ENCODE data around the gene CAMK1D. TPM values are rescaled to one million over a fixed set of nuclear protein-coding genes. Genes with fewer than 3 reads are reported as not detected.
"Not testable (repeated sequence)": the region's sequence is repeated elsewhere in the genome, so short reads cannot be mapped to it uniquely, and the experiment has no call there.

The CAMK1D gene
- total and polyA plus RNA-seq, 9 donors = 1.9 to 7.4 (median 3.9) TPM

DNA sequence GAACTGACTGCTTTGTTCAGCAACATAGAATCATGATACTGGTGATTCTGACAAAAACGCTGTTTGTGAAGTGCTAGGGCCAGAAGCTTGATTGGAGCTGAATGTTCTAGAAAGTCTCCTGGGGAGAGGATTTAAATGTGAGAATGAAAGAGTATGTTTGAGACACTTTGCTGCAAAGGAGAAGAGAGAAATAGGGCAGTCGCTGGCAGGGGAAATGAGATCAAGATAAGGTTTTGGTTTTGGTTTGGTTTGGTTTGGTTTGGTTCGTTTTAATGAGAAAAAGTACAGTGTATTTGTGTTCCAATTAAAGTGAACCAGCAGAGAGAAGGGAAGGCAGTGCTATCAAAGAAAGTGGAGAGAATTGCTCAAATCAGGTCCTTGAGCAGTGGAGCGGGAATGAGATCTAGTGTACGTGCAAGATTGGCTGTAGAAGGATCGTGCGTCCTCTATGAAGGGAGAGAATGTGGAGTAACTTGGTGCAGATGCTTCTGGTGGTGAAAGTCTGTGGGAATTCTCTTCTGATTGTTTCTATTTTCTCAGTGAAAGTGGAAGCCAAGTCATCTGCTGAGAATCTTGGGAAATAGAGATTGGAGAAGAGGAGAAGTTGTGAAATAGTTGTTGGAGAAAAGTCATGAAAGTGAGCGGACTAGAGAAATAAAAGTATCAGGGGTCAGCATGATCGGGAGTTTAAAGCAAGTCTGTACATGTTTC is 381.6 kb downstream of the CAMK1D start:
- Histone ChIP-seq H3K4me1 (ENCODE audit: control insufficient read depth, insufficient read depth, low read length) (peaks cover 9% of the 10 kb centered on the region), H3K36me3 (ENCODE audit: control insufficient read depth, insufficient read depth, low read length) (no peaks in the 10 kb centered on the region), H3K9me3 (replicated peaks; ENCODE audit: control insufficient read depth, low read depth, low read length) (no peaks in the 10 kb centered on the region), H3K27ac (ENCODE audit: low read length) (no peak overlapping the region), H3K27me3 (ENCODE audit: control insufficient read depth, insufficient read depth, low read length) (no peaks in the 10 kb centered on the region), H3K4me3 (ENCODE audit: low read length) (no peak overlapping the region)
- 73% methylated on average over 9 of the region's 9 CpGs for WGBS (ENCODE audit: insufficient coverage)
- DNase-seq = peak; percentile 57

DNA sequence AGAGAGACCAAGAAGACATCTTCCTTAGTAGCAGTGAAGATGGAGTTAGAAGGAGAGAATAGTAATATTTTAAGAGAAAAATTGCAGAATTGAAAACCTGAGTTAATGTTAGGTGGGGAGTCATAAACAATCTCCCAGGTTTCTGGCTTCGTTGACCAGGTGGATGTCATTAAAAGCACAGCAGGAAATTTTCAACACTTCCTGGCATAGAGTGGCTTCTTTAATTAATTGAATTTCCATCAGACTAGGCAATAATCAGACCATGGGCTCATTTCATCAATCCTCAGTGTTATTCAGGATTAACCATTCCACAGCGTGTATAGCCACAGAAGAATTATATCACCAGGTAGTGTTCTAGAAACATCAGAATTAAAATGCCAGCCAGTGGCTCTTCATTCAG is 383.9 kb downstream of the CAMK1D start:
- peaks cover 5% of the 10 kb centered on the region for H3K4me1 ChIP-seq (ENCODE audit: control insufficient read depth, insufficient read depth, low read length)
- no peaks in the 10 kb centered on the region for H3K27me3 ChIP-seq (ENCODE audit: control insufficient read depth, insufficient read depth, low read length)
- no peak overlapping the region for H3K27ac ChIP-seq (ENCODE audit: low read length)
- WGBS (ENCODE audit: insufficient coverage) = no CpG with 5 or more reads among the region's 2 CpGs
- H3K9me3 ChIP-seq (replicated peaks; ENCODE audit: control insufficient read depth, low read depth, low read length) = no peaks in the 10 kb centered on the region
- no peaks in the 10 kb centered on the region for H3K36me3 ChIP-seq (ENCODE audit: control insufficient read depth, insufficient read depth, low read length)
- H3K4me3 ChIP-seq (ENCODE audit: low read length) = no peak overlapping the region
- DNase-seq = no peak

DNA sequence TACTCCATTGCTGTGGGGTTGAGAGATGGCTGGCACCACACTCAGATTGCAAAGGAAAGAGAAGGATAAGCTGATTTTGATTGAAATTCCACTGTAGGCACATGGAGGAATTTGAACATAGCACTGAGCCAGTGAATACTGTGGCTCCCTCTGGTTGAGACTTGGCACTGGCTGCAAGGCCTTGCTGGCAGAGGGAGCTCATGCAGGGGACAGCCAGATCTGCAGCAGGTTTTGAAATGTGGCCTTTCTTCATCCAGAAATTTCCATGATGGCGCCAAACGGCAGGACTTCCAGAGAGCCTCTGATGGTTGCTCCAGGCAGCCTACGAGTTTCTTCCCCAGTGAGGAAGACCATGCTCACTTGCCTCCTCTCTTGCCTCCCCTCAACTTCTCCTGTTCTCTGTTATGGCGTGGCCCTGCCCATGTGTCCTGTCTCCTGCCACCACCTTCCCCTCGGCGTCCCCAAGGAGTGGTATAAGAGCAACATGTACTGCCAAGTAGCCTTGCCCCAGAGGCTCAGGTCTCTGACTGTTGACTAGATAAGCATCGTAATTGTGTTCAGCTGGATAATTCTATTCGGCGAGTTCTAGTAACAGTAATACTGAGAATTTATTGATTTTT is 386.6 kb downstream of the CAMK1D start:
- no peaks in the 10 kb centered on the region for H3K27me3 ChIP-seq (ENCODE audit: control insufficient read depth, insufficient read depth, low read length)
- peaks cover 4% of the 10 kb centered on the region for H3K4me1 ChIP-seq (ENCODE audit: control insufficient read depth, insufficient read depth, low read length)
- no peaks in the 10 kb centered on the region for H3K9me3 ChIP-seq (replicated peaks; ENCODE audit: control insufficient read depth, low read depth, low read length)
- no peak for DNase-seq
- no peak overlapping the region for H3K27ac ChIP-seq (ENCODE audit: low read length)
- 69% methylated on average over 3 of the region's 9 CpGs for WGBS (ENCODE audit: insufficient coverage)
- H3K4me3 ChIP-seq (ENCODE audit: low read length) = no peak overlapping the region
- no peaks in the 10 kb centered on the region for H3K36me3 ChIP-seq (ENCODE audit: control insufficient read depth, insufficient read depth, low read length)

DNA sequence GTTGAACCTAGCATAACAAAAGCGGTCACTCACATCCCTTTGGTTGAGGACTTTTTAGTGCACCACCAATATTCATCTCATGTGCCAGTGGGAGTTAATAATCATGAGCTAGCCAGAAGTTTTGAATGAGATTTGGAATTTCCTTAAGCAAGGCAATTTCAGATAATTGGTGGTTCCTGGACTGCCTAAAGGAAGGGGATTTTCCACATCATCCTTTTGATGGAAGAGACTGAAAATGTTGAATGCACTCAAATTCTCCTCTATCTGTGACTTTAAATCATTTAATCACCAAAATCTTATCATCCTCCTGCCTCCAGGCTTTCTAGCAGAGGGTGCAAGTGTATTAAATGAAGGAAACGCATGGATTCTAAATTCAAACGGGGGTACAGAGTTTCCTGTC is 391.5 kb downstream of the CAMK1D start:
- peak; percentile 49 for DNase-seq
- Histone ChIP-seq H3K36me3 (ENCODE audit: control insufficient read depth, insufficient read depth, low read length) (no peaks in the 10 kb centered on the region), H3K27ac (ENCODE audit: low read length) (peak overlapping the region; percentile 94), H3K4me1 (ENCODE audit: control insufficient read depth, insufficient read depth, low read length) (peaks cover 21% of the 10 kb centered on the region), H3K4me3 (ENCODE audit: low read length) (no peak overlapping the region), H3K9me3 (replicated peaks; ENCODE audit: control insufficient read depth, low read depth, low read length) (no peaks in the 10 kb centered on the region), H3K27me3 (ENCODE audit: control insufficient read depth, insufficient read depth, low read length) (no peaks in the 10 kb centered on the region)
- no CpG with 5 or more reads among the region's 3 CpGs for WGBS (ENCODE audit: insufficient coverage)

DNA sequence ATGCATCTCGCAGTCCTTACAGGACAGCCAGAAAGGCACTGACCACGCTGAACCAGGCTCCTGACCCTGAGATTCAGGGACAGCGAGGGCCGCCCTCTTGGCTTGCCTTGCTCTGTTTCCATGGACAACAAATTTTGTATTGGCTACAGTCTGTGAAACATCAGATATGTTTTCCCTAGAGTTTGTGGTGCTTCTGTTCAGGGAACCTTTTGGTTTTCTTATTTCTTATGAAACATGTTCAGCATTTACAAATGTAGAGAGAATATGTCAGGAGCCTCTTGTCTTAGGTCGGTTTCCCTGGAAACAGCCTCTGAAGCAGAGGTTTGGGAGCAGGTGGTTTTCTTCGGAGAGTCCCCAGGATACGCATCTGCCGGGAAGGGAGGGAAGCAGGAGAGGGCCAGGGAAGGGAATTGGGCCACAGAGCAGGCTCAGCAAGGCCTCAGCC is 392.0 kb downstream of the CAMK1D start:
- Histone ChIP-seq H3K27me3 (ENCODE audit: control insufficient read depth, insufficient read depth, low read length) (no peaks in the 10 kb centered on the region), H3K27ac (ENCODE audit: low read length) (peak overlapping the region; percentile 94), H3K36me3 (ENCODE audit: control insufficient read depth, insufficient read depth, low read length) (no peaks in the 10 kb centered on the region), H3K4me3 (ENCODE audit: low read length) (no peak overlapping the region), H3K9me3 (replicated peaks; ENCODE audit: control insufficient read depth, low read depth, low read length) (no peaks in the 10 kb centered on the region), H3K4me1 (ENCODE audit: control insufficient read depth, insufficient read depth, low read length) (peaks cover 21% of the 10 kb centered on the region)
- DNase-seq = peak; percentile 92
- WGBS (ENCODE audit: insufficient coverage) = 25% methylated on average over 7 of the region's 8 CpGs

DNA sequence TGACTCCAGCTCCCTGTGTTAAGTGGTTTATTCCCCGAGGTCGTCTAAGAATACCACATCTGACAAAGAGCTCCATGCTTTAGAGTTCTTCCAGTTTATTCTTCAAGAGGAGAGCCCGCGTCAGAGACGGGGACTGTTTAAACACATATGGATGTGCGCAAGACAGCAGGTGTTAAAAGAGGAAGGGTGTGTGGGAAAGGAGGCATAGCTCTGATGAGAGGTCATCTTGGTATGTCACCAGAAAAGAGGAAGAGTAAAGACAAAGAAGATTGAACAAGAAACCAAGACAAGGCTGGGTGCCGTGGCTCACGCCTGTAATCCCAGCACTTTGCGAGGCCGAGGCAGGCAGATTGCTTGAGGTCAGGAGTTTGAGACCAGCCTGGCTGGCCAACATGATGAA is 393.4 kb downstream of the CAMK1D start:
- H3K9me3 ChIP-seq (replicated peaks; ENCODE audit: control insufficient read depth, low read depth, low read length) = no peaks in the 10 kb centered on the region
- H3K4me1 ChIP-seq (ENCODE audit: control insufficient read depth, insufficient read depth, low read length) = peaks cover 21% of the 10 kb centered on the region
- WGBS (ENCODE audit: insufficient coverage) = 82% methylated on average over 6 of the region's 10 CpGs
- no peaks in the 10 kb centered on the region for H3K27me3 ChIP-seq (ENCODE audit: control insufficient read depth, insufficient read depth, low read length)
- no peak overlapping the region for H3K4me3 ChIP-seq (ENCODE audit: low read length)
- peak; percentile 18 for DNase-seq
- H3K36me3 ChIP-seq (ENCODE audit: control insufficient read depth, insufficient read depth, low read length) = no peaks in the 10 kb centered on the region
- H3K27ac ChIP-seq (ENCODE audit: low read length) = peak overlapping the region; percentile 94

DNA sequence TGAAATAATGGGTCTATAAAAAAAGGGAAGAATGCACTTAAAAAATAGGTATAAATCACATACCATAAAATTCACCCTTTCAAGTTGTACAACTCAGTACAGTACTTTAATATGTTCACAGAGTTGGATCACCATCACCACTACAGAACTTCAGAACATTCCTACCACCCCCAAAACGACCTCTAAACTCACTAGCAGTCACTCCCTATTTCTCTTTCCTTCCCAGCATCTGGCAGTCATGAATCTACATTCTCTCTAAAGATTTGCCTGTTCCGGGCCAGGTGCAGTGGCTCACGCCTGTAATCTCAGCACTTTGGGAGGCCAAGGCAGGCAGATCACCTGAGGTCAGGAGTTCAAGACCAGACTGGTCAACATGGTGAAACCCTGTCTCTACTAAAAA is 394.1 kb downstream of the CAMK1D start:
- WGBS (ENCODE audit: insufficient coverage) = 19% methylated on average over 3 of the region's 3 CpGs
- DNase-seq = peak; percentile 76
- H3K27ac ChIP-seq (ENCODE audit: low read length) = peak overlapping the region; percentile 57

DNA sequence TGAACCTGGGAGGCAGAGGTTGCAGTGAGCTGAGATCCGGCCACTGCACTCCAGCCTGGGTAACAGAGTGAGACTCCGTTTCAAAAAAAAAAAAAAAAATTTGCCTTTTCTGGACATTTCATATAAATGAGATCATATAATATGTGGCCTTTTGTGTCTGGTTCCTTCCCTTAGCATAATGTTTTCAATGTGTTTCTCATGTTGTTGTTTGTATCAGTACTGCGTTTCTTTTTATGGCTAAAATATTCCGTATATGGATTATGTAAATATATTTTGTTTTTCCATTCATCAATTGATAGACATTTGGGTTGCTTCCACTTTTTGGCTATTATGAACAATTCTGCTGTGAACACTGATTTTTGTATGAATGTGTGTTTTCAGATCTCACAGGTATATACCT is 394.6 kb downstream of the CAMK1D start:
- no CpG with 5 or more reads among the region's 4 CpGs for WGBS (ENCODE audit: insufficient coverage)
- Histone ChIP-seq H3K9me3 (replicated peaks; ENCODE audit: control insufficient read depth, low read depth, low read length) (no peaks in the 10 kb centered on the region), H3K27ac (ENCODE audit: low read length) (peak overlapping the region; percentile 57), H3K4me1 (ENCODE audit: control insufficient read depth, insufficient read depth, low read length) (peaks cover 21% of the 10 kb centered on the region), H3K36me3 (ENCODE audit: control insufficient read depth, insufficient read depth, low read length) (no peaks in the 10 kb centered on the region), H3K27me3 (ENCODE audit: control insufficient read depth, insufficient read depth, low read length) (no peaks in the 10 kb centered on the region), H3K4me3 (ENCODE audit: low read length) (no peak overlapping the region)
- peak; percentile 70 for DNase-seq

More for the DNA sequence above, 394.1 kb downstream of the CAMK1D start:
- H3K9me3 ChIP-seq (replicated peaks; ENCODE audit: control insufficient read depth, low read depth, low read length); H3K4me3 ChIP-seq (ENCODE audit: low read length); H3K36me3 ChIP-seq (ENCODE audit: control insufficient read depth, insufficient read depth, low read length); H3K27me3 ChIP-seq (ENCODE audit: control insufficient read depth, insufficient read depth, low read length): not testable (repeated sequence)
- peaks cover 21% of the 10 kb centered on the region for H3K4me1 ChIP-seq (ENCODE audit: control insufficient read depth, insufficient read depth, low read length)

DNA sequence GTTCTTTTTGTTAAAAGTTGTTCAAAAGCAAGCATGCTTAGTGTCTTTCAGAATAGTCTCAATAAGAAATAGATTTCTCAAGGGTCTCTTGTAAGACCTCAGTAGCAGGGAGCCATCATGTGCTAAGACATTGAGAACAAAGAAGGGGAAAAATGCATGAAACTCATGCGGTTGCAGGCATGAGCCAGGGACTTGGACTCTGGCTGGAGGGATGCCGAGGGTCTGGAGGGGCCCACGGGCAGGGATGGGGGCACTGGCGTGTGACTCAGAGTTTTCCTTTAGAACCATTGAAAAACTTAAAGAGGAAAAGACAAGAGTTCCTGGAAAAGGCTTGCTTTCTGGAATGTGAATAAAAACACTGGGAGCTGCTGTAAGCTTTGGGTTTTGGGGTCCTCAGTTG is 398.8 kb downstream of the CAMK1D start:
- no peaks in the 10 kb centered on the region for H3K27me3 ChIP-seq (ENCODE audit: control insufficient read depth, insufficient read depth, low read length)
- 28% methylated on average over 2 of the region's 4 CpGs for WGBS (ENCODE audit: insufficient coverage)
- no peak for DNase-seq
- H3K27ac ChIP-seq (ENCODE audit: low read length) = no peak overlapping the region
- peaks cover 2% of the 10 kb centered on the region for H3K4me1 ChIP-seq (ENCODE audit: control insufficient read depth, insufficient read depth, low read length)
- no peaks in the 10 kb centered on the region for H3K36me3 ChIP-seq (ENCODE audit: control insufficient read depth, insufficient read depth, low read length)
- H3K4me3 ChIP-seq (ENCODE audit: low read length) = no peak overlapping the region
- H3K9me3 ChIP-seq (replicated peaks; ENCODE audit: control insufficient read depth, low read depth, low read length) = no peaks in the 10 kb centered on the region

DNA sequence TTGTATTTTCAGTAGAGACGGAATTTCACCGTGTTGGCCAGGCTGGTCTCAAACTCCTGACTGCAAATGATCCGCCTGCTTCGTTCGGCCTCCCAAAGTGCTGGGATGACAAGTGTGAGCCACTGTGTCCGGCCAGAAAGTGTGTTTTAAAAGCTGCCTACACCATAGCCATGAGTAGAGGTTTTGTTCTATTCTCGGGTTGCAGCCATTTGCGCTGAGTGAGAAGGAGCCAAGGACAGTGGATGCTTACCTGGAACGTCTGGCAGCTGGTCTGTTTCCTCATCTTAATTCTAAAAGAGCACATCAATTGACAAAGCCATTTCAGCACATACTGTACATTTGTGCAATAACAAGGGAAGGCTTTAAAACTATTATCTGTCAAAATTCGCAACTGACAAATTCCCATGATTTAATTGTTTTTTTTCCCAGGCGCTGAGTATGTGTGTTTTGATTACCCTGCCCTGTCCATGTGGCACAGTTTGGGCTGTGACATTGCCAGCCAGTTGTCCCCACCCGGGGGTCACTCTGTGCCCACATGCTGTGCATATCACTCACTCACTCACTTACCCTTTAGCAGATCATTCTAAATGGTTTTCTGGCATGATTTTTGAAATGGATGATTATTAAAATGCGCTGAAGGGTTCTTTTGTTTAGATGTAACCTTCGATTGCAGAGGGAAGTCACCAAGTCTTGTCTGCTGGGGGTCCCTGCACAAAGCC is 400.6 kb downstream of the CAMK1D start:
- Histone ChIP-seq H3K27ac (ENCODE audit: low read length) (no peak overlapping the region), H3K4me1 (ENCODE audit: control insufficient read depth, insufficient read depth, low read length) (no peaks in the 10 kb centered on the region), H3K4me3 (ENCODE audit: low read length) (no peak overlapping the region), H3K9me3 (replicated peaks; ENCODE audit: control insufficient read depth, low read depth, low read length) (peaks cover 4% of the 10 kb centered on the region), H3K36me3 (ENCODE audit: control insufficient read depth, insufficient read depth, low read length) (no peaks in the 10 kb centered on the region), H3K27me3 (ENCODE audit: control insufficient read depth, insufficient read depth, low read length) (no peaks in the 10 kb centered on the region)
- 88% methylated on average over 7 of the region's 14 CpGs for WGBS (ENCODE audit: insufficient coverage)
- no peak for DNase-seq
